PFSK-1 (cell line): ENCODE data around the gene CEP128.

ENCODE experiments used
- FOXP2 ChIP-seq: optimal IDR thresholded peaks from 2 replicates; pipeline ENCODE3; 2011; ENCODE audit warnings: borderline replicate concordance, control low read depth, inconsistent platforms; ENCODE audit not compliant: insufficient read depth; ENCODE audit errors: extremely low read length, extremely low read depth
- POLR2AphosphoS5 ChIP-seq: IDR thresholded peaks from 2 replicates; pipeline ENCODE4 v1.6.1; 2012; ENCODE audit warnings: low read depth, mild to moderate bottlenecking, control low read depth, low read length, moderate library complexity
- SIN3A ChIP-seq: IDR thresholded peaks from 2 replicates; pipeline ENCODE4 v1.6.1; 2012; ENCODE audit warnings: mild to moderate bottlenecking, low read length, moderate library complexity, borderline replicate concordance; ENCODE audit not compliant: insufficient read depth
- TAF1 ChIP-seq: IDR thresholded peaks from 2 replicates; pipeline ENCODE4 v1.6.1; 2012; ENCODE audit warnings: low read length, control low read depth, borderline replicate concordance; ENCODE audit not compliant: insufficient read depth
- TF ChIP-seq, protein P1 (sequence below), 2 experiments: IDR thresholded peaks; 2 replicates each; pipeline versions ENCODE4 v1.6.1 to v1.8.0; 2011 to 2012; ENCODE audit warnings: low read depth in 2 of 2, low read length in 2 of 2, control low read depth in 1 of 2, inconsistent platforms in 1 of 2, mild to moderate bottlenecking in 1 of 2, moderate library complexity in 1 of 2; ENCODE audit not compliant: insufficient read depth in 1 of 2

Gene CEP128

DNA sequence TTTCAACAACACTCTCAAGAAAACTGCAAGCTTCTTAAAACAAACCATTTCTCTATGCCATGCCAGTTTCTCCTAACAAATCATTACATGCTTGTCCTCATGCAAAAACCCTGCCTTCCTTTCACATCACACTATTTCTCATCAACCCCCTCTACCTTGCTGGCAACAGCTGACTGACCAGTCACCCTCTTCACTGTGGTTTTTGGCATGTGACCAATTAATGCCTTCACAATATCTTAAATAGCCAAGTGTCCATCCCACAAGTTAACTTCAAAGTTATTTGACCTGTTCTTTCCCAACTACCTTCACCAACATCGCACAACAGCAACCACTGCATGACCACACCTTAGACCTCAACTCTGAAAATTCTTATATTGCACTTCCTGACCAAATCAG, 159.6 kb downstream of the CEP128 start:
- TF ChIP-seq, protein P1, sequence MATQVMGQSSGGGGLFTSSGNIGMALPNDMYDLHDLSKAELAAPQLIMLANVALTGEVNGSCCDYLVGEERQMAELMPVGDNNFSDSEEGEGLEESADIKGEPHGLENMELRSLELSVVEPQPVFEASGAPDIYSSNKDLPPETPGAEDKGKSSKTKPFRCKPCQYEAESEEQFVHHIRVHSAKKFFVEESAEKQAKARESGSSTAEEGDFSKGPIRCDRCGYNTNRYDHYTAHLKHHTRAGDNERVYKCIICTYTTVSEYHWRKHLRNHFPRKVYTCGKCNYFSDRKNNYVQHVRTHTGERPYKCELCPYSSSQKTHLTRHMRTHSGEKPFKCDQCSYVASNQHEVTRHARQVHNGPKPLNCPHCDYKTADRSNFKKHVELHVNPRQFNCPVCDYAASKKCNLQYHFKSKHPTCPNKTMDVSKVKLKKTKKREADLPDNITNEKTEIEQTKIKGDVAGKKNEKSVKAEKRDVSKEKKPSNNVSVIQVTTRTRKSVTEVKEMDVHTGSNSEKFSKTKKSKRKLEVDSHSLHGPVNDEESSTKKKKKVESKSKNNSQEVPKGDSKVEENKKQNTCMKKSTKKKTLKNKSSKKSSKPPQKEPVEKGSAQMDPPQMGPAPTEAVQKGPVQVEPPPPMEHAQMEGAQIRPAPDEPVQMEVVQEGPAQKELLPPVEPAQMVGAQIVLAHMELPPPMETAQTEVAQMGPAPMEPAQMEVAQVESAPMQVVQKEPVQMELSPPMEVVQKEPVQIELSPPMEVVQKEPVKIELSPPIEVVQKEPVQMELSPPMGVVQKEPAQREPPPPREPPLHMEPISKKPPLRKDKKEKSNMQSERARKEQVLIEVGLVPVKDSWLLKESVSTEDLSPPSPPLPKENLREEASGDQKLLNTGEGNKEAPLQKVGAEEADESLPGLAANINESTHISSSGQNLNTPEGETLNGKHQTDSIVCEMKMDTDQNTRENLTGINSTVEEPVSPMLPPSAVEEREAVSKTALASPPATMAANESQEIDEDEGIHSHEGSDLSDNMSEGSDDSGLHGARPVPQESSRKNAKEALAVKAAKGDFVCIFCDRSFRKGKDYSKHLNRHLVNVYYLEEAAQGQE (IDR thresholded peaks at IDR 0.05; ENCODE audit: insufficient read depth in 1 of 2, low read depth in 2 of 2, low read length in 2 of 2): no peak
- TF ChIP-seq SIN3A (no peak), TAF1 (no peak), FOXP2 (no peak), POLR2AphosphoS5 (no peak)

DNA sequence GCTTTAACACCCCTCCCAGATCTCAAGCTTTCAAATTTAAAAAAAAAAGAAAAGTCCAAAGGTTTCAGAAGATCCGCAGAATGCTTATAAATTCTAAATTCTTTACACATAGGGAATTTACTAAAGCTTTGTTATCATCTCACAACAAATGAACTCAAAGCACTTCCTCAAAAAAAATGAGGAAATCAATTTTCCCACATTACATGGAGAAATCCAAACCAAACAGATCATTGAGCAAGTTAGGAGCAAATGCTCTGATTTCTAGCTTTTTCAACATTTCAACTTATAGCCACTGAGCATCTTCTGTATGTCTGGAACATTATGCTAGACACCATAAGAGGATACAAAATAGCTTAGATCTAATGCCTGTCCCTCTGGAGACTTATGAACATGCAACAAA, 161.0 kb downstream of the CEP128 start:
- TF ChIP-seq, protein P1 (IDR thresholded peaks at IDR 0.05; ENCODE audit: insufficient read depth in 1 of 2, low read depth in 2 of 2, low read length in 2 of 2): no peak
- TF ChIP-seq SIN3A (no peak), FOXP2 (no peak), TAF1 (no peak), POLR2AphosphoS5 (no peak)

DNA sequence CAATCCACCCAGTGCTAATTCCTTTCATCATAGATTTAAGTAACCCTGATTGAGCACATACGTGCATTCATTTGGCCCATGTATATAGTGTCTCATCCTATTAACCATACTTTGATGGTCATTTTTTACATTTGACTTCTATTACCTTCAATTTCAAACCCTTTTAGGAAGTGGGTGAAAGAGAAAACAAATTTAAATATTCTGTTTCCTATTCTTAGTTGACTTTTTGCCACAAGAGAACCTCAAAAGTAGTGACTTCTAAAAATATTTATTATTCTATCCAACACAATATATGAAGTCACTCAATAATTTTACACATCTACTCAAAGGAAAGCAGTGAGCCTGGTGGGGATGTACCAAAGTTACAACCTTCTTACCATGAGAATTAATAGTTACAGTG, 164.9 kb downstream of the CEP128 start:
- no peak for TF ChIP-seq SIN3A
- TF ChIP-seq POLR2AphosphoS5: no peak
- no peak for TF ChIP-seq FOXP2
- TF ChIP-seq, protein P1 (IDR thresholded peaks at IDR 0.05; ENCODE audit: insufficient read depth in 1 of 2, low read depth in 2 of 2, low read length in 2 of 2): no peak
- TF ChIP-seq TAF1: no peak

DNA sequence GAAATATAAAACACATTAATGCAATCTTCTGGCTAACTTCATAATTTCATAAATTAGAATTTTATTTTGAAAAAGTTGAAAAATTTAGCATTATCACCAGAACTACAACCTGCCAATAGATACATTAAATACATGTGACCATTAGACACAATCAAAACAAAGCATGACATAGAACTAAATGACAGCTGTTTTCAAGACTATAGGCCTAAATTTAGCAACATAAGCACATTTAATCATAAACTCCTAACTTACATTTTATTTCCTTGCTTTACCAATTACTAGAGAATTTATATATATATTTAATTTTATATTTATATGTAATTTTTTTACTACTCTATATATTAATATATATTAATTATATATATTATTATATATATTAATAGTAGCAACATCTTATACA, 165.4 kb downstream of the CEP128 start:
- TF ChIP-seq TAF1 (no peak), FOXP2 (no peak)
- TF ChIP-seq, protein P1 (IDR thresholded peaks at IDR 0.05; ENCODE audit: insufficient read depth in 1 of 2, low read depth in 2 of 2, low read length in 2 of 2): no peak

DNA sequence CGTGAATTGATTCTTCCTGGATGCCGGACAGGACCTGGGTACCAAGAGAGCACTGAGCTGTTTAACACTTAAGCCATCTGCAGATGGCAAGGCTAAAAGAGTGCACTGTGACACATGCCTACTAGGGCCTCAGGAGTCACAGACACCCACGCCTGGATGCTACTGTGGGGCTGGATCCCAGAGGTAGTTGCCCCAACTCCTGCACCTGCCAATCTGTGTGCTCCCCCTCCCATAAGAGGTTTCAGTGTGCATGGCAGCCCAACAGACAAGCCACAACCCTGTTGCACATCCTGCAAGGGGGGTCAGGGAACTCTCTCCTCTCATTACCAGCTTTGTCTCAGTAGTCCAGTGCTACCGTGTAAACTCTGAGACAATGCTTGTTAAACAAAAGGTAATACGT, 169.0 kb downstream of the CEP128 start:
- TF ChIP-seq FOXP2 (no peak), POLR2AphosphoS5 (no peak), SIN3A (no peak), TAF1 (no peak)
- TF ChIP-seq, protein P1 (IDR thresholded peaks at IDR 0.05; ENCODE audit: insufficient read depth in 1 of 2, low read depth in 2 of 2, low read length in 2 of 2): no peak
